Left kidney (tissue), 2 donors: ENCODE data around the gene RNF157. TPM values are rescaled to one million over a fixed set of nuclear protein-coding genes. Genes with fewer than 3 reads are reported as not detected.
"Not testable (repeated sequence)": the region's sequence is repeated elsewhere in the genome, so short reads cannot be mapped to it uniquely, and the experiment has no call there.

ENCODE experiments used
- DNase-seq: peaks from one replicate; pipeline ENCODE4 v3.0.0-alpha.2; 2013
- polyA plus RNA-seq: library from polyadenylated mRNA; unstranded; fragments of 120-200 nt; gene quantifications from one replicate; pipeline ENCODE4 v1.2.1, GENCODE V29; 2013; ENCODE audit not compliant: insufficient read length

RNF157 gene
- polyA plus RNA-seq, 1 donor = 28.7 TPM

- DNase-seq = no peak
Measured at GRCh38 chr17:76235883-76236282, 4.4 kb downstream of the RNF157 start.

GRCh38 chr17:76234354-76234679, 6.0 kb downstream of the RNF157 start:
- no peak for DNase-seq

- DNase-seq = no peak
Measured at GRCh38 chr17:76233588-76234353, 6.5 kb downstream of the RNF157 start.

GRCh38 chr17:76232342-76232741, 8.0 kb downstream of the RNF157 start:
- no peak for DNase-seq

- not testable (repeated sequence) for DNase-seq
Measured at GRCh38 chr17:76226749-76227148, 13.5 kb downstream of the RNF157 start.

- not testable (repeated sequence) for DNase-seq
Measured at GRCh38 chr17:76225373-76226086, 14.8 kb downstream of the RNF157 start.

GRCh38 chr17:76223802-76224201, 16.5 kb downstream of the RNF157 start:
- DNase-seq = no peak

- DNase-seq = no peak
Measured at GRCh38 chr17:76219670-76220383, 20.5 kb downstream of the RNF157 start.

- DNase-seq = no peak
Measured at GRCh38 chr17:76217081-76217480, 23.2 kb downstream of the RNF157 start.

- DNase-seq = no peak
Measured at GRCh38 chr17:76213491-76213890, 26.8 kb downstream of the RNF157 start.

GRCh38 chr17:76208120-76208519, 32.2 kb downstream of the RNF157 start:
- DNase-seq = no peak

- no peak for DNase-seq
Measured at GRCh38 chr17:76207275-76208059, 32.8 kb downstream of the RNF157 start.

GRCh38 chr17:76205542-76206144, 34.6 kb downstream of the RNF157 start:
- not testable (repeated sequence) for DNase-seq

- no peak for DNase-seq
Measured at GRCh38 chr17:76204277-76204676, 36.0 kb downstream of the RNF157 start.

GRCh38 chr17:76200354-76200753, 39.9 kb downstream of the RNF157 start:
- DNase-seq = no peak

GRCh38 chr17:76199469-76199868, 40.8 kb downstream of the RNF157 start:
- no peak for DNase-seq

- DNase-seq = no peak
Measured at GRCh38 chr17:76198702-76199101, 41.6 kb downstream of the RNF157 start.

- DNase-seq = no peak
Measured at GRCh38 chr17:76197911-76198310, 42.4 kb downstream of the RNF157 start.

GRCh38 chr17:76196675-76197074, 43.6 kb downstream of the RNF157 start:
- DNase-seq = no peak

GRCh38 chr17:76195281-76196096, 44.8 kb downstream of the RNF157 start:
- DNase-seq = no peak

GRCh38 chr17:76193591-76193990, 46.7 kb downstream of the RNF157 start:
- DNase-seq = no peak
